Liver (tissue), 9 donors: Measurements from ENCODE around the gene TNN. TPM values are rescaled to one million over a fixed set of nuclear protein-coding genes. Genes with fewer than 3 reads are reported as not detected.

Source experiments
- DNase-seq: peaks from one replicate; pipeline ENCODE4 v3.0.0-alpha.2; 2017; ENCODE audit warnings: low spot score
- H3K27ac ChIP-seq, 2 donors: one replicate each; pipeline ENCODE4 v1.7.0; 2013; ENCODE audit warnings: inconsistent platforms in 2 of 2, low read length in 2 of 2, control low read depth in 1 of 2, low read depth in 1 of 2, mild to moderate bottlenecking in 1 of 2
- H3K27me3 ChIP-seq, 4 donors: one replicate each; pipeline versions ENCODE4 v1.6.1 to v1.7.0; 2013; ENCODE audit warnings: low read length in 3 of 4, inconsistent platforms in 1 of 4, mild to moderate bottlenecking in 1 of 4, moderate library complexity in 1 of 4; ENCODE audit not compliant: control insufficient read depth in 4 of 4, insufficient read depth in 4 of 4
- H3K36me3 ChIP-seq, 4 donors: one replicate each; pipeline versions ENCODE4 v1.6.1 to v1.7.0; 2013; ENCODE audit warnings: low read length in 3 of 4, mild to moderate bottlenecking in 3 of 4, low read depth in 1 of 4, moderate library complexity in 1 of 4; ENCODE audit not compliant: control insufficient read depth in 4 of 4, insufficient read depth in 3 of 4
- H3K4me1 ChIP-seq, 4 donors: one replicate each; pipeline versions ENCODE4 v1.6.1 to v1.7.0; 2013; ENCODE audit warnings: low read length in 3 of 4, mild to moderate bottlenecking in 3 of 4, moderate library complexity in 1 of 4; ENCODE audit not compliant: control insufficient read depth in 4 of 4, insufficient read depth in 4 of 4
- H3K4me3 ChIP-seq, 3 donors: one replicate each; pipeline versions ENCODE4 v1.6.1 to v1.7.0; 2013; ENCODE audit warnings: low read length in 3 of 3, control low read depth in 1 of 3, low read depth in 1 of 3, mild to moderate bottlenecking in 1 of 3
- H3K9ac ChIP-seq, 2 donors: one replicate each; pipeline ENCODE4 v1.7.0; 2013; ENCODE audit warnings: low read length in 2 of 2, mild to moderate bottlenecking in 2 of 2, moderate library complexity in 2 of 2, control low read depth in 1 of 2, low read depth in 1 of 2
- H3K9me3 ChIP-seq, 4 donors: one replicate each; pipeline versions ENCODE4 v1.6.1 to v1.7.0; 2013; ENCODE audit warnings: low read length in 3 of 4; ENCODE audit not compliant: control insufficient read depth in 4 of 4
- EGR1 ChIP-seq, 2 donors: IDR thresholded peaks; 2 replicates each; pipeline ENCODE4 v1.6.1; 2016 to 2018; ENCODE audit warnings: antibody characterized with exemption in 2 of 2, low read depth in 2 of 2
- FOXA1 ChIP-seq: IDR thresholded peaks from 2 replicates; pipeline ENCODE4 v1.6.1; 2016; ENCODE audit warnings: antibody characterized with exemption
- FOXA2 ChIP-seq: IDR thresholded peaks from 2 replicates; pipeline ENCODE4 v1.6.1; 2016; ENCODE audit warnings: antibody characterized with exemption
- GABPA ChIP-seq, 2 donors: IDR thresholded peaks in 1 of 2; conservative IDR thresholded peaks in 1 of 2; 2 replicates each; pipeline ENCODE4 v1.6.1; 2016; ENCODE audit warnings: antibody characterized with exemption in 2 of 2, mild to moderate bottlenecking in 1 of 2, moderate library complexity in 1 of 2
- HNF4A ChIP-seq, 2 donors: conservative IDR thresholded peaks; 2 replicates each; pipeline ENCODE4 v1.6.1; 2016; ENCODE audit warnings: antibody characterized with exemption in 2 of 2, mild to moderate bottlenecking in 2 of 2
- HNF4G ChIP-seq: IDR thresholded peaks from 2 replicates; pipeline ENCODE4 v1.6.1; 2016; ENCODE audit warnings: antibody characterized with exemption
- JUND ChIP-seq, 2 donors: IDR thresholded peaks; 2 replicates each; pipeline ENCODE4 v1.6.1; 2016; ENCODE audit warnings: antibody characterized with exemption in 2 of 2
- NR2F2 ChIP-seq: IDR thresholded peaks from 2 replicates; pipeline ENCODE4 v1.6.1; 2016; ENCODE audit warnings: antibody characterized with exemption
- TAF1 ChIP-seq: conservative IDR thresholded peaks from 2 replicates; pipeline ENCODE4 v1.6.1; 2016; ENCODE audit warnings: antibody characterized with exemption, mild to moderate bottlenecking
- YY1 ChIP-seq: IDR thresholded peaks from 2 replicates; pipeline ENCODE4 v1.6.1; 2016; ENCODE audit warnings: antibody characterized with exemption, mild to moderate bottlenecking
- WGBS: extraction: QIAGEN DNeasy Blood & Tissue Kit; methylation state at CpG from one replicate; pipeline ENCODE4 v1.1.7; 2013; 5-methylcytosine and 5-hydroxymethylcytosine counted together
- polyA plus RNA-seq, 2 donors: library from polyadenylated mRNA; stranded (reverse) in 1 of 2; unstranded in 1 of 2; fragments of 200-250 nt in 1 of 2; fragments of >200 nt in 1 of 2; fragmentation: Nextera tagmentation in 1 of 2; extraction: Ambion mirVana in 1 of 2; gene quantifications; one replicate each; pipeline versions ENCODE4 v1.2.1 to v1.2.3, GENCODE V29; 2013 to 2015
- total RNA-seq, 2 donors: library from RNA; depleted of rRNA; stranded (reverse); fragments of >200 nt; gene quantifications; one replicate each; pipeline ENCODE4 v1.2.3, GENCODE V29; 2014
- TF ChIP-seq, protein P1 (sequence below): IDR thresholded peaks from 2 replicates; pipeline ENCODE4 v1.6.1; 2016; ENCODE audit warnings: antibody characterized with exemption
- TF ChIP-seq, protein P2 (sequence below): fragments of 150-350 bp; IDR thresholded peaks from 2 replicates; pipeline ENCODE4 v1.5.1; 2017; ENCODE audit warnings: improper control_type of control experiment, low read depth, low read length; ENCODE audit not compliant: missing input control
- TF ChIP-seq, protein P3 (sequence below): IDR thresholded peaks from 2 replicates; pipeline ENCODE4 v1.6.1; 2016; ENCODE audit warnings: antibody characterized with exemption, mild to moderate bottlenecking
- TF ChIP-seq, protein P4 (sequence below): IDR thresholded peaks from 2 replicates; pipeline ENCODE4 v1.6.1; 2016; ENCODE audit warnings: antibody characterized with exemption
- donor health status: healthy.
- donor health status: healthy.
- donor health status: healthy.
- donor health status: healthy.
- donor health status: healthy.

TNN gene
- total and polyA plus RNA-seq, 4 donors = 0.11 to 1.8 (median 0.80) TPM

DNA sequence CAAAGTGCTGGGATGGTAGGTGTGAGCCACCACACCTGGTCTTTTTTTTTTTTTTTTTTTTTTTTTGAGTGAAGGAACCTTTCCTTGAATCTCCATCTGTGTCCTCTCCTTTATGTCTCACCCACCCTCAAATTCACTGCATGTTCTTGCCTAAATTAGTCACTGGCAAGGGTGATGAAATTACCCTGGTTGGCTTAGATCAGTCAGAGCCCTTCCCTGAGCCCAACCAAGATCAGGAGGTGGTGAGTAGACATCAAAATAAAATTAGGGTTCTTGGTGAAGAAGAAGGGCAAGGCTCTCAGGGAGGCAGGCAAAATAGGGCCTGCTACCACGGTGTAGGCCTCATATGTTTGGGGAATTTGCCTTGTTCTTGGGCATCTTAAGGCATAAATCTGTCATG lies 5.3 kb upstream of the TNN start:
- H3K27ac ChIP-seq = no peak overlapping the region
- TF ChIP-seq FOXA1 (no peak), YY1 (no peak), HNF4A (conservative IDR thresholded peaks at IDR 0.05) (no peak), NR2F2 (no peak), GABPA (IDR thresholded peaks at IDR 0.05 in 1 of 2, conservative IDR thresholded peaks at IDR 0.05 in 1 of 2) (no peak)
- TF ChIP-seq, protein P1, sequence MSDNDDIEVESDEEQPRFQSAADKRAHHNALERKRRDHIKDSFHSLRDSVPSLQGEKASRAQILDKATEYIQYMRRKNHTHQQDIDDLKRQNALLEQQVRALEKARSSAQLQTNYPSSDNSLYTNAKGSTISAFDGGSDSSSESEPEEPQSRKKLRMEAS = no peak
- TF ChIP-seq, protein P2, sequence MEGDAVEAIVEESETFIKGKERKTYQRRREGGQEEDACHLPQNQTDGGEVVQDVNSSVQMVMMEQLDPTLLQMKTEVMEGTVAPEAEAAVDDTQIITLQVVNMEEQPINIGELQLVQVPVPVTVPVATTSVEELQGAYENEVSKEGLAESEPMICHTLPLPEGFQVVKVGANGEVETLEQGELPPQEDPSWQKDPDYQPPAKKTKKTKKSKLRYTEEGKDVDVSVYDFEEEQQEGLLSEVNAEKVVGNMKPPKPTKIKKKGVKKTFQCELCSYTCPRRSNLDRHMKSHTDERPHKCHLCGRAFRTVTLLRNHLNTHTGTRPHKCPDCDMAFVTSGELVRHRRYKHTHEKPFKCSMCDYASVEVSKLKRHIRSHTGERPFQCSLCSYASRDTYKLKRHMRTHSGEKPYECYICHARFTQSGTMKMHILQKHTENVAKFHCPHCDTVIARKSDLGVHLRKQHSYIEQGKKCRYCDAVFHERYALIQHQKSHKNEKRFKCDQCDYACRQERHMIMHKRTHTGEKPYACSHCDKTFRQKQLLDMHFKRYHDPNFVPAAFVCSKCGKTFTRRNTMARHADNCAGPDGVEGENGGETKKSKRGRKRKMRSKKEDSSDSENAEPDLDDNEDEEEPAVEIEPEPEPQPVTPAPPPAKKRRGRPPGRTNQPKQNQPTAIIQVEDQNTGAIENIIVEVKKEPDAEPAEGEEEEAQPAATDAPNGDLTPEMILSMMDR = no peak
- H3K9ac ChIP-seq = no peak overlapping the region
- DNase-seq = no peak
- H3K4me3 ChIP-seq = no peak overlapping the region
- 82% methylated on average over 1 of the region's 1 CpG for WGBS
- H3K36me3 ChIP-seq = no peaks in the 10 kb centered on the region
- H3K4me1 ChIP-seq = no peaks in the 10 kb centered on the region
- H3K9me3 ChIP-seq = no peaks in the 10 kb centered on the region
- H3K27me3 ChIP-seq = no peaks in the 10 kb centered on the region

DNA sequence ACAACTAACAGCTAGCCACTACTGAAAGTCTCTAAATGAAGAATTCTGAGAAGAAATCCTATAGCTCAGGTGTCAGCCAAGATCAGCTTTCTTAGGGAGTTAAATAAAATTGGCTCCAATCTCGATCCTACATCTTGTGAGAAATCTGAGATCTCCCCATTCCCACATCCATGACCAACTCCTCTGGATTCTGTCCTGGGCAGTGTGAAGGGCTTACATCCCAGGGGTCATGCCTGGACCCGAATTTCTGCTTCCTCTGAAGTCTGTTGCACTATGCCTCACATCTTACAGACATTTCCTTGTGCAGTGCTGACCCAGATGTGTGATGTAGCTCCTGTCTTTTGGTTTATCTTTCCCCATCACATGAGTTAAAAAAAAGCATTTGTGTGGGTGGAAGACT lies 4.8 kb upstream of the TNN start:
- Histone ChIP-seq H3K27me3 (no peaks in the 10 kb centered on the region), H3K36me3 (no peaks in the 10 kb centered on the region), H3K4me3 (no peak overlapping the region), H3K4me1 (no peaks in the 10 kb centered on the region), H3K9ac (no peak overlapping the region), H3K9me3 (no peaks in the 10 kb centered on the region), H3K27ac (no peak overlapping the region)
- TF ChIP-seq YY1 = no peak
- TF ChIP-seq, protein P1 = no peak
- no peak for TF ChIP-seq TAF1
- TF ChIP-seq GABPA (IDR thresholded peaks at IDR 0.05 in 1 of 2, conservative IDR thresholded peaks at IDR 0.05 in 1 of 2) = no peak
- no peak for TF ChIP-seq JUND (IDR thresholded peaks at IDR 0.05)
- TF ChIP-seq, protein P3, sequence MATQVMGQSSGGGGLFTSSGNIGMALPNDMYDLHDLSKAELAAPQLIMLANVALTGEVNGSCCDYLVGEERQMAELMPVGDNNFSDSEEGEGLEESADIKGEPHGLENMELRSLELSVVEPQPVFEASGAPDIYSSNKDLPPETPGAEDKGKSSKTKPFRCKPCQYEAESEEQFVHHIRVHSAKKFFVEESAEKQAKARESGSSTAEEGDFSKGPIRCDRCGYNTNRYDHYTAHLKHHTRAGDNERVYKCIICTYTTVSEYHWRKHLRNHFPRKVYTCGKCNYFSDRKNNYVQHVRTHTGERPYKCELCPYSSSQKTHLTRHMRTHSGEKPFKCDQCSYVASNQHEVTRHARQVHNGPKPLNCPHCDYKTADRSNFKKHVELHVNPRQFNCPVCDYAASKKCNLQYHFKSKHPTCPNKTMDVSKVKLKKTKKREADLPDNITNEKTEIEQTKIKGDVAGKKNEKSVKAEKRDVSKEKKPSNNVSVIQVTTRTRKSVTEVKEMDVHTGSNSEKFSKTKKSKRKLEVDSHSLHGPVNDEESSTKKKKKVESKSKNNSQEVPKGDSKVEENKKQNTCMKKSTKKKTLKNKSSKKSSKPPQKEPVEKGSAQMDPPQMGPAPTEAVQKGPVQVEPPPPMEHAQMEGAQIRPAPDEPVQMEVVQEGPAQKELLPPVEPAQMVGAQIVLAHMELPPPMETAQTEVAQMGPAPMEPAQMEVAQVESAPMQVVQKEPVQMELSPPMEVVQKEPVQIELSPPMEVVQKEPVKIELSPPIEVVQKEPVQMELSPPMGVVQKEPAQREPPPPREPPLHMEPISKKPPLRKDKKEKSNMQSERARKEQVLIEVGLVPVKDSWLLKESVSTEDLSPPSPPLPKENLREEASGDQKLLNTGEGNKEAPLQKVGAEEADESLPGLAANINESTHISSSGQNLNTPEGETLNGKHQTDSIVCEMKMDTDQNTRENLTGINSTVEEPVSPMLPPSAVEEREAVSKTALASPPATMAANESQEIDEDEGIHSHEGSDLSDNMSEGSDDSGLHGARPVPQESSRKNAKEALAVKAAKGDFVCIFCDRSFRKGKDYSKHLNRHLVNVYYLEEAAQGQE = no peak
- TF ChIP-seq FOXA2 = no peak
- 59% methylated on average over 2 of the region's 2 CpGs for WGBS
- DNase-seq = no peak

DNA sequence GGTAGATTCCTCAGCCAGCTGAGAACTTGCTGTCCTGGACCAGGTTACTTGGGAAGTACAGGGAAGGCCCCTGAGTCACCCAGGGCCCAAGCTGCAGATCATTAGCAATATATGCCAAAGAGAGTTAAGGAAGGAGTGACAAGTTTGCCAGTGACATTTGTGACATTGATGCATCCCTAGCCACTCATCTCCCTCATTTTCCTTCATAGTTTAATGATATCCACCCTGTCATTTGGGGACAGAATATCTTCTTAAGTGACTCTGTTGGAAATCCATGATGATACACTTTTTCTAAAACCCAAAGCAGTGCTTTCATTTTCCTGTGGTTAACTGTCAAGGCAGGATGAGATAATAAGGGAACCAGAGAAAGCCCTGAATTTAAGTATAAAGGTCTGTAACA lies 3.2 kb downstream of the TNN start:
- H3K36me3 ChIP-seq = no peaks in the 10 kb centered on the region
- H3K4me3 ChIP-seq = no peak overlapping the region
- no peak overlapping the region for H3K27ac ChIP-seq
- H3K9ac ChIP-seq = no peak overlapping the region
- H3K9me3 ChIP-seq = no peaks in the 10 kb centered on the region
- H3K4me1 ChIP-seq = peaks cover 0 to 4% (median 0%) of the 10 kb centered on the region in 4 donors
- H3K27me3 ChIP-seq = no peaks in the 10 kb centered on the region
- TF ChIP-seq GABPA (IDR thresholded peaks at IDR 0.05 in 1 of 2, conservative IDR thresholded peaks at IDR 0.05 in 1 of 2) (no peak), HNF4G (no peak), FOXA2 (no peak), EGR1 (IDR thresholded peaks at IDR 0.05; ENCODE audit: low read depth in 2 of 2) (no peak)
- TF ChIP-seq, protein P1 = no peak
- TF ChIP-seq, protein P4, sequence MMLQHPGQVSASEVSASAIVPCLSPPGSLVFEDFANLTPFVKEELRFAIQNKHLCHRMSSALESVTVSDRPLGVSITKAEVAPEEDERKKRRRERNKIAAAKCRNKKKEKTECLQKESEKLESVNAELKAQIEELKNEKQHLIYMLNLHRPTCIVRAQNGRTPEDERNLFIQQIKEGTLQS = no peak
- no peak for DNase-seq
